Transverse colon (tissue), 4 donors: ENCODE measurements around the gene ELSPBP1.

Experiments
- EP300 ChIP-seq: sonication (generic); formaldehyde crosslinking; IDR thresholded peaks from one replicate; pipeline ENCODE4 v1.6.1; 2017; ENCODE audit warnings: antibody characterized with exemption, low read depth
- POLR2A ChIP-seq: fragments of 450-650 bp; IDR thresholded peaks from one replicate; pipeline ENCODE4 v1.6.1; 2016; ENCODE audit warnings: antibody characterized with exemption, mild to moderate bottlenecking, moderate library complexity
- POLR2AphosphoS5 ChIP-seq, 3 donors: sonication (generic); formaldehyde crosslinking; IDR thresholded peaks; one replicate each; pipeline ENCODE4 v1.6.1; 2016; ENCODE audit warnings: antibody characterized with exemption in 3 of 3
- TF ChIP-seq, protein P1 (sequence below), 5 experiments: fragments of 200-600 bp in 3 of 5; fragments of 450-650 bp in 2 of 5; sonication (generic) in 3 of 5; IDR thresholded peaks; 1 replicate in 2 of 5; 2 replicates in 3 of 5; pipeline ENCODE4 v1.5.1; 2016 to 2017; ENCODE audit warnings: antibody characterized with exemption in 5 of 5, inconsistent platforms in 3 of 5, mild to moderate bottlenecking in 2 of 5, moderate library complexity in 1 of 5

- TF ChIP-seq EP300, result no peak
- TF ChIP-seq POLR2AphosphoS5 (IDR thresholded peaks at IDR 0.05), result no peak
- TF ChIP-seq, protein P1, sequence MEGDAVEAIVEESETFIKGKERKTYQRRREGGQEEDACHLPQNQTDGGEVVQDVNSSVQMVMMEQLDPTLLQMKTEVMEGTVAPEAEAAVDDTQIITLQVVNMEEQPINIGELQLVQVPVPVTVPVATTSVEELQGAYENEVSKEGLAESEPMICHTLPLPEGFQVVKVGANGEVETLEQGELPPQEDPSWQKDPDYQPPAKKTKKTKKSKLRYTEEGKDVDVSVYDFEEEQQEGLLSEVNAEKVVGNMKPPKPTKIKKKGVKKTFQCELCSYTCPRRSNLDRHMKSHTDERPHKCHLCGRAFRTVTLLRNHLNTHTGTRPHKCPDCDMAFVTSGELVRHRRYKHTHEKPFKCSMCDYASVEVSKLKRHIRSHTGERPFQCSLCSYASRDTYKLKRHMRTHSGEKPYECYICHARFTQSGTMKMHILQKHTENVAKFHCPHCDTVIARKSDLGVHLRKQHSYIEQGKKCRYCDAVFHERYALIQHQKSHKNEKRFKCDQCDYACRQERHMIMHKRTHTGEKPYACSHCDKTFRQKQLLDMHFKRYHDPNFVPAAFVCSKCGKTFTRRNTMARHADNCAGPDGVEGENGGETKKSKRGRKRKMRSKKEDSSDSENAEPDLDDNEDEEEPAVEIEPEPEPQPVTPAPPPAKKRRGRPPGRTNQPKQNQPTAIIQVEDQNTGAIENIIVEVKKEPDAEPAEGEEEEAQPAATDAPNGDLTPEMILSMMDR (IDR thresholded peaks at IDR 0.05), result no peak
- no peak for TF ChIP-seq POLR2A
Measured at GRCh38 chr19:48060381-48060780, 65.9 kb downstream of the ELSPBP1 start.
